Brain microvascular endothelial cell (primary cell): ENCODE results near the gene ATP6V0C.

Experiments
- DNase-seq: peaks from one replicate; pipeline ENCODE4 v3.0.0-alpha.2; 2020
- H3K27ac ChIP-seq: fragments of 250-450 bp; sonication (Bioruptor Pico); 2 replicates; pipeline ENCODE4 v1.5.1; 2020; ENCODE audit warnings: mild to moderate bottlenecking, moderate library complexity
- H3K27me3 ChIP-seq: fragments of 250-450 bp; sonication (Bioruptor Pico); replicated peaks from 2 replicates; pipeline ENCODE4 v1.5.1; 2020; ENCODE audit warnings: mild to moderate bottlenecking
- H3K36me3 ChIP-seq: fragments of 250-450 bp; sonication (Bioruptor Pico); replicated peaks from 2 replicates; pipeline ENCODE4 v1.5.1; 2020; ENCODE audit warnings: mild to moderate bottlenecking
- H3K4me3 ChIP-seq: 2 replicates; pipeline ENCODE4 v1.5.1; 2011; ENCODE audit warnings: low read depth, mild to moderate bottlenecking, control low read depth, low read length, moderate library complexity
- CTCF ChIP-seq: IDR thresholded peaks from 2 replicates; pipeline ENCODE4 v1.5.1; 2011; ENCODE audit warnings: low read depth, mild to moderate bottlenecking, moderate library complexity, low read length, control low read depth, inconsistent platforms; ENCODE audit errors: missing control alignments
- in situ Hi-C: cut with HindIII; loops from 2 replicates; pipeline ENCODE4 v1.10.0; 2017; ENCODE audit warnings: low sequenced_read_pairs, low pct_ligation_motif_present

ATP6V0C gene

GRCh38 chr16:2500918-2501750, 12.6 kb upstream of the ATP6V0C start:
- Histone ChIP-seq H3K27ac (no peak overlapping the region), H3K27me3 (no peaks in the 10 kb centered on the region), H3K36me3 (peaks cover 14% of the 10 kb centered on the region), H3K4me3 (peak overlapping the region; percentile 41)
- peak; percentile 71 for DNase-seq
- peak; percentile 97 for TF ChIP-seq CTCF
- in situ Hi-C loops, result no loop called here

DNA sequence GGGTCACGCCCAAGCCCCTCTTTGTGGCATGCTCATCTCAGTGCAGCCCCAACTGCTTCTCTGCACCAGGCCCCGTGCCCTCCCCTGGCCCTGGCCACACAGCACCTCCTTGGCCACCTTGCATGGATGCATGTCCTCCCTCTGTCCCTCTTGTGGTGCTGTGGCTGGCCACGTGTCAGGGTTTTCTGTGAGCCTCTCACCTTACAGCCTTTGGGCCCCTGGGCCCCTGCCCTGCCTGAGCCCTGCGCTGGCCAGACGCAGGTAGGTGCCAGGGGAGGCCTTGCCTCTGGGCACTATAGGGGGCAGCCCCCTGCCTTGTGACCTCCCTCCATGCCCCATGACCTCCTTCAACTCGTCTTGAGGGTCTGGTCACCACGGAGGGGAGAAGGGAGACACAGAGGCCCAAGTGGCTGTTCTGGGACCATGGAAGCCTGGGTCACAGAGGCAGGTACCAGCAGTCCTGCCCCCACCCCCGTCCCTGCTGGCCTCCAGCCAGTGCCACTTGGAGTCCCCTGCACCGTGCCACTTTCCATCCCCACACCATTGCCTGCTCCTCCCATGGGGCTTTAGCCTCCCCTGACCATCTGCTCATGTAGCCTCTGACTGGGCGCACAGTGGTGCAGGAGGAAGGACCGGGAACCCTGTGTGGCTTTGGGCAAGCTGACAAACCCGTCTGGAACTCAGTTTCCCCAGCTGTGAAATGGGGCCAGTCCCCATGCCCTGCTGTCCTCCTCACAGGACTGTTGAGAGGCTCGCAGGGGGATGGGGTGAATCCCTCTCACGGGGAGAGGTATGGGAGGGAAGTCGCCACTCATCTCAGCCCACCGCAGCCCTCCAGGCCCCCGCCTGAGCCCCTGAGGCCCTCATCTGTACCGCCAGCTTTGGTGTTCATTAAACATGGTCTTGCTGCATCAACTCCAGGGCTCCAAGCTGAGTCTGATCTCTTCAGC, 11.5 kb upstream of the ATP6V0C start:
- Histone ChIP-seq H3K36me3 (peaks cover 6% of the 10 kb centered on the region), H3K27ac (no peak overlapping the region), H3K4me3 (no peak overlapping the region), H3K27me3 (no peaks in the 10 kb centered on the region)
- DNase-seq, result no peak
- in situ Hi-C loops, result no loop called here
- no peak for TF ChIP-seq CTCF

GRCh38 chr16:2505695-2506094, 8.1 kb upstream of the ATP6V0C start:
- Histone ChIP-seq H3K36me3 (peaks cover 2% of the 10 kb centered on the region), H3K4me3 (no peak overlapping the region), H3K27ac (no peak overlapping the region), H3K27me3 (no peaks in the 10 kb centered on the region)
- in situ Hi-C loops, result no loop called here
- no peak for TF ChIP-seq CTCF
- no peak for DNase-seq

- Histone ChIP-seq H3K36me3 (no peaks in the 10 kb centered on the region), H3K27ac (no peak overlapping the region), H3K27me3 (no peaks in the 10 kb centered on the region), H3K4me3 (no peak overlapping the region)
- in situ Hi-C loops, result no loop called here
- DNase-seq, result no peak
- TF ChIP-seq CTCF, result no peak
Observed at GRCh38 chr16:2507052-2507659, 6.6 kb upstream of the ATP6V0C start.

DNA sequence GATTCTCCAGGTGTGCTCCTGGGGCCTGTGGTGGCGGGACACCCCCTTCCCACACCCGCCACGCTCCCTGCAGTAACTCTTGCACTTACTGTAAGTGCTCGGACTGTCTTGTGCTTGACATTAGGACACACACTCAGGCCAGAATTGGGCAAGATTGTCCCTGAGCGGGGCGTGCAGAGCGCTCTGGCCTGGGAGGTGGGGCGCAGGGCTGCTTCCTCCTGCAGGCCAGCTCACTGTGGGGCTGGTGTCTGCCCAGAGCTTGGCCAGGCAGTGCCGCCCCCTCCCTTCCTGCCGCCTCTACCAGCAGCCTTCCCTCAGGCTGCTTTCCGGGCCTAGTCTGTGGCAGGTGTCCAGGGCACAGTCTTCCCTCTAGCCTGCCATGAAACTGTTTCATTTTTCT, 6.1 kb upstream of the ATP6V0C start:
- in situ Hi-C loops, result no loop called here
- Histone ChIP-seq H3K36me3 (no peaks in the 10 kb centered on the region), H3K27ac (no peak overlapping the region), H3K27me3 (no peaks in the 10 kb centered on the region), H3K4me3 (no peak overlapping the region)
- no peak for TF ChIP-seq CTCF
- no peak for DNase-seq
